Ramos (cell line): ENCODE measurements around the gene ASTN2.
"Not testable (repeated sequence)": the region's sequence is repeated elsewhere in the genome, so short reads cannot be mapped to it uniquely, and the experiment has no call there.

Experiments
- in situ Hi-C: fragments of 300-500 bp; cut with MboI; formaldehyde crosslinking; loops from one replicate; pipeline ENCODE4 v1.14.3; 2022; ENCODE audit warnings: low sequenced_read_pairs; ENCODE audit not compliant: unreplicated experiment

Gene ASTN2

DNA sequence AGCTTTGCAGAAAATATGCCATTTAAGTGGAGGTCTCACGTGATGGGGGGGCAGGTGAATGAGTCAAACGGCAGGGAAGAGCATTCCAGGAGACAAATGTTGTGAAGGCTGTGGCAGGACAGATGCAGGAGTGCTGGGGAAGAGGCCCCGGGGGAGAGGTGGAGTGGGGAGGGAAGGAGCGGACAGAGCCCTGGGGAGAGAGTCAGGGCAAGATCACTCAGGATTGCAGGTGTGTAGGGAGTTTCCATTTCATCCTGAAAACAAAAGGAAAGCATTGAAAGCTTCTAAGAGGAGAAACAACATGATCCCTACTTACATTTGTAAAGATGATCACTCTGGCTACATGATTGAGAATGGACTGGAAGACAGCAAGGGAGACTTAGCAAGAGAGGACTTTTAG is 323.3 kb downstream of the ASTN2 start:
- in situ Hi-C loops: no loop called here

DNA sequence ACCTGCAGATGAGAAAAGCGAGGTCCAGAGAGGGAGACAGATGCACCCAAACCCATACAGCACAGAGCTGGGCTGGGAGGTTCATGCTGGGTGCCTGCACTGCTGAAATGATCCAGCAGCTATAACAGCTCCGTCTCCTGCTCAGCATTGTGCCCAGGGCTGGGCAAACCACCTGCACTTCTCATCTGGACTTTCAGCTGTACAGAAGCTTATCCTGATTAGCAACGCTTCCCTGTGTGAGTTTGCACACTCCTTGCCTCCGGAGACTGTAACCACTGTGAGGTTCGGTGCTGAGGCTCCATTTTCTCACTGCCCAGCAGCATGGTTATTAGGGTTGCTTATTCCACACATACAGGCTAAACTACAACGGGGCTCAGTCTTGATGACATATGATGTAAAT is 326.1 kb downstream of the ASTN2 start:
- in situ Hi-C loops: no loop called here

DNA sequence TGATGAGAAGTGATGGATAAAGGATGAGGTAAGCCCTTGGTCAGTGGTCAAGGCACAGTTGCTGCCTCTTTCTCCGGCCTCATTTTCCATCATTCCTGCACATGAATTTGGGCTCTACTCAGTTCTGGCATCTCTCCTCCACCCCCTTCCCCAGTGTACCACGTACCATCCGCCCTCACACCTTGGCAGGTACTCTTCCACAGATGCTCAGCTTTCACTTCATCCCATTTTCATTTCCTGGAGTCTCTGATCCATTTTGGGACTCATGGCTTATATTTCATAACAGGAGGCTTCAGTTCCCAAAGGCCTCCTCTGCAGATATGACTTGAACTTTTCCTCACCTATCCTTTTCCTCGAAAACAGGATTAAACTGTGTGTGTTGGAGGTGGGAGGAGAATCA is 326.7 kb downstream of the ASTN2 start:
- in situ Hi-C loops: no loop called here

GRCh38 chr9:117084221-117084620 is 330.6 kb downstream of the ASTN2 start:
- in situ Hi-C loops: no loop called here

GRCh38 chr9:117083559-117083958 is 331.3 kb downstream of the ASTN2 start:
- in situ Hi-C loops: no loop called here

GRCh38 chr9:117081641-117082317 is 333.1 kb downstream of the ASTN2 start:
- in situ Hi-C loops: no loop called here

DNA sequence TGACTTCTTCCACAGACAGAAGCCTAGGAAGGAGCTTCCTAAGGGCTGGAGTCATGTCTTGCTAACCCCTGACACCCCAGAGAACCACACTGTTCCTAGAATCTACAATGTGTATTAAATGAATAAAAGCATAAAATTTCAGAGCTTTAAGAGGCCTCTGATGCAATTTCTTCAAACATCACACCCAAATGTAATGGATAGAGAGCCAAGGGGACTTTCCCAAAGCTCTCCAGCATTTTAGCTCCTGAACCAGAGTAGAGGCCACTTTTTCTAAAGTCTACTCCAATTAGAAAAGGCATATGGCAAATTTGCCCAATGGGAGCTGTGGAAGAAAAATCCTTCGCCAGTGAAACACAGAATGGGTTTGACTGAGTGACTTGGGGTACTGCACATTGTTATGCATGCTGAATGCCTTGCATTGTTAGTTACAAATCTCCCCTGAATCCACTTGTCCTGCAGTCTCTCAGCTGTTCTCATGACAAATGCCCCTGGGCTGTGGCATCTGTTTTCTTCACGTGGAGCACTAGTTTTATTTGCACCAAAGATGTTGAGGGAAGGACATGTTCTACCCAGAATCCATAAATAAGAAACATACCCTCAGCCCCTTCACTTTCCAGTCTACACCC is 334.0 kb downstream of the ASTN2 start:
- in situ Hi-C loops: no loop called here

GRCh38 chr9:117076571-117077290 is 338.1 kb downstream of the ASTN2 start:
- in situ Hi-C loops: no loop called here

DNA sequence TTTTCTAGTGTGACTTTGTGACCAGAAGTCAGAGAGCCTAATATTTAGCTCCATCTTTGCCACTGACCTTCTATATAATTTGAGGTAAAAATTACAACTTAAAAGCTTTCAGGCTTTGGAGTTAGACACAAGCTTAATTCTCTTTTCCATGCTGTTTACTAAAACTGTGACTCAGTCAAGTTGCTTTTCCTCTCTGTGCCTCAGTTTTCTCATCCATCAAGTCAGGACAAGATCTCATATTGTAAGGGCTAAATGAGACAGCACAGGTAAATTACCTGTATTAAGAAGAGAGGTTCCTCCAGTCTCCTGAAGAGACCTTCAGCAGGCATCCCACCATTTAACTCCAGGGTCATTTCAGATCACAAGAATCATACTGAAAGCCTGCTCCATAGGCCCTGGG is 339.2 kb downstream of the ASTN2 start:
- in situ Hi-C loops: no loop called here

- in situ Hi-C loops: no loop called here
Observed at GRCh38 chr9:117074784-117075520, 339.9 kb downstream of the ASTN2 start.

GRCh38 chr9:117074342-117074662 is 340.6 kb downstream of the ASTN2 start:
- in situ Hi-C loops: no loop called here

GRCh38 chr9:117073539-117074341 is 341.1 kb downstream of the ASTN2 start:
- in situ Hi-C loops: no loop called here

DNA sequence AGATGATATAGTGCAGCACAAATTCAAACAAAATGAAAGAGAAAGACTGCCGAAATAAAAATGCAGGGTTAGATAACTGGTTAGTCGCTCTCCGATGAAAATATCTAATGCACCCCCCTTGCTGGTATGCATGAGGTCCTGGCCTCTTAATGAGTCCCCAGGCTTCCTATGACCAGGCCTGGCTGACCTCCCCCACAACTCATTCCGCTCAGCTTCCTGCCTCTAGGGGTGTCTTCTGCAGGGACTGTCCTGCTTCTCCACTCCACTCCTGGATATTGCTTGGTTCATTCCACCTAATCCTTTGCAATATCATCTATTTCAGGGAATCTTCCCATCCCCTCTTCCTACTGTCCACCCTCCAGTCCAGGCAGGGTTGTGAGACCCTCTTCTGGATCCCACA is 341.8 kb downstream of the ASTN2 start:
- in situ Hi-C loops: no loop called here

- in situ Hi-C loops: no loop called here
Observed at GRCh38 chr9:117072216-117072615, 342.6 kb downstream of the ASTN2 start.

DNA sequence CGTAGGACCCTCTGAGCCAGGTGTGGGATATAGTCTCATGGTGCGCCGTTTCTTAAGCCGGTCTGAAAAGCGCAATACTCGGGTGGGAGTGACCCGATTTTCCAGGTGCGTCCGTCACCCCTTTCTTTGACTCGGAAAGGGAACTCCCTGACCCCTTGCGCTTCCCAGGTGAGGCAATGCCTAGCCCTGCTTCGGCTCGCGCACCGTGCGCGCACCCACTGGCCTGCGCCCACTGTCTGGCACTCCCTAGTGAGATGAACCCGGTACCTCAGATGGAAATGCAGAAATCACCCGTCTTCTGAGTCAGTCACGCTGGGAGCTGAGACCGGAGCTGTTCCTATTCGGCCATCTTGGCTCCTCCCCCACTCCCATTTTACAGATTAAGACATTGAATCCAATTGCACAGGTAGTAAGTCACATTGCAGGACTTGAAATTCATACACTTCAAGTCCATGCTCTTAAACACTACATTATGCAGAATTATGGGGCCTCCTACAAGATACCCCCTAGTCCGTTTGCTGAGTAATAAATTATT is 343.1 kb downstream of the ASTN2 start:
- in situ Hi-C loops: not testable (repeated sequence)

DNA sequence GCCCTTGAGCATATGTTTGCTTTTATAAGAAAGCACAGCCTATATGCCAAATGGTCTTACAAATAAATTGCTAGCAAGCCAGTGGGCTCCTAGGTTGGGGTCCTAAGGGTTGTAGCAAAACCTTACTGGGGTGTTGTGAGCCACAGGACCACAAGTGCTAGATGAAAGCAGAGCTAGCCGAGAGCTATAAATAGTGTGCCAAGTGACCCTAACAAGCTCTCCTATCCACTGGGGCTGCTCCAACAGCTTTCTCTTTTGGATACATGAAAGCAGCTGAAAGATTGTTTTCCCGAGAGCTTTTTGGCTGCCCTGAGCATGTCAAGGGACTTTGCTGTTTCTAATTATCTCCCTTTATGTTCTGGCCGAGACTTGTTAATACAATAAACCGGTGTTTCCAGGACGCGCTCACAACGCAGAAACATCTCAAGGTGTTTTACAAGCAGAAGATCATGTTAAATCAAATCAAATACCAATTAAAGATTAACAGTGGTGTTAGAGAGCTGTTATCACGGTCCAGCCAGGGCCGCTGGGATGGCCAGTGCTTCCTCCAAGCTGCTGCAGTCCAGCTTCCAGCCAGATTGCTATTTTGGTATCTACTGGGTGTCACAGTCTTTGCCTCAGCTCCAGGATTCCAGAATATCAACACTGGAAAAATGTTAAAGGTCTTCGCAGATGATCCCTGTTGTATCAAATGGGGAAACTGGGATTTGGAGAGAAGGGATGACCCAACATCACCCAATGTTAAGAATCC is 351.0 kb downstream of the ASTN2 start:
- in situ Hi-C loops: no loop called here

DNA sequence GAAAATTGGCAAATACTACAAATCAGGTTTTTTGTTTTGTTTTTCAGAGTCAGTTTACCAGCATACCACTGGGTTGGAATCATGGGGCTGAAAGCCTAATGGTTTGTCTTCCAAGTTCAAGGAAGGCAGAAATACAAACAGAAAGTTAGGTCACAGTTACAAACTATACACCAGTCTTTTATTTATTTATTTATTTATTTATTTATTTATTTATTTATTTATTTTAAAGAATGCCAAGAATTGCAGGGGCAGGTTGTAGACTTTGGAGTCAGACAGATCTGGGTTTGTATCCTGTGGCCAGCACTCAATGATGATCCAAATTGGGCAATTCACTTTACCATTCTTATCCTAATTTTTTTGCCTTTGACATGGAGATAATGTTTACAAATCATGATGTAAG is 353.9 kb downstream of the ASTN2 start:
- in situ Hi-C loops: no loop called here

- in situ Hi-C loops: no loop called here
Observed at GRCh38 chr9:117050007-117050406, 364.9 kb downstream of the ASTN2 start.

GRCh38 chr9:117046666-117047327 is 368.1 kb downstream of the ASTN2 start:
- in situ Hi-C loops: no loop called here
